Esophagus squamous epithelium (tissue), 5 donors: ENCODE results near the gene CPLX3. TPM values are rescaled to one million over a fixed set of nuclear protein-coding genes. Genes with fewer than 3 reads are reported as not detected.

ENCODE experiments used
- DNase-seq: peaks from one replicate; lab custom pipeline; 2025; lab: John Stamatoyannopoulos, UW
- H3K27ac ChIP-seq, 4 donors: fragments of 200-600 bp; sonication (generic); one replicate each; pipeline ENCODE4 v1.5.1; 2016 to 2019; ENCODE audit warnings: mild to moderate bottlenecking in 1 of 4
- H3K27me3 ChIP-seq, 4 donors: fragments of 200-600 bp; sonication (generic); 1 replicate in 3 of 4; 2 replicates in 1 of 4; pipeline versions ENCODE4 v1.5.1 to v1.6.0; 2017 to 2021; ENCODE audit warnings: antibody characterized with exemption in 1 of 4
- H3K36me3 ChIP-seq, 3 donors: fragments of 200-600 bp; sonication (generic); one replicate each; pipeline ENCODE4 v1.5.1; 2016 to 2019
- H3K4me1 ChIP-seq, 3 donors: fragments of 200-600 bp; sonication (generic); one replicate each; pipeline ENCODE4 v1.5.1; 2017 to 2019
- H3K4me3 ChIP-seq, 4 donors: fragments of 200-600 bp; sonication (generic); 1 replicate in 3 of 4; 2 replicates in 1 of 4; pipeline ENCODE4 v1.5.1; 2016 to 2019; ENCODE audit warnings: mild to moderate bottlenecking in 2 of 4, moderate library complexity in 1 of 4
- H3K9me3 ChIP-seq, 3 donors: fragments of 200-600 bp; sonication (generic); one replicate each; pipeline ENCODE4 v1.5.1; 2016 to 2019
- POLR2A ChIP-seq, 4 donors: fragments of 450-650 bp; IDR thresholded peaks; one replicate each; pipeline ENCODE4 v1.6.1; 2017; ENCODE audit warnings: antibody characterized with exemption in 4 of 4, mild to moderate bottlenecking in 4 of 4, moderate library complexity in 3 of 4
- WGBS, 2 donors: methylation state at CpG; one replicate each; pipeline ENCODE4 v1.1.5; 2018; 5-methylcytosine and 5-hydroxymethylcytosine counted together
- intact Hi-C: fragments of 100-400 bp; cut with DNase I; formaldehyde crosslinking; loops from one replicate; pipeline ENCODE4 v1.15.0; 2022
- total RNA-seq, 4 donors: library from RNA; depleted of rRNA; stranded (reverse); fragments of >200 nt; gene quantifications; one replicate each; pipeline ENCODE4 v1.1.0, GENCODE V29; 2016
- TF ChIP-seq, protein P1 (sequence below), 6 experiments: fragments of 450-650 bp in 4 of 6; fragments of 200-600 bp in 2 of 6; sonication (generic) in 2 of 6; IDR thresholded peaks; one replicate each; pipeline ENCODE4 v1.5.1; 2016 to 2019; ENCODE audit warnings: antibody characterized with exemption in 6 of 6, mild to moderate bottlenecking in 4 of 6, moderate library complexity in 4 of 6
- donor health status: DM: yes; HTN: yes; CAD: no.

The CPLX3 gene
- total RNA-seq, 4 donors from 2014 or later: 0.11 TPM; not detected in 3

GRCh38 chr15:74792227-74793016, 34.0 kb upstream of the CPLX3 start:
- no peak for DNase-seq
- H3K27me3 ChIP-seq: no peaks in the 10 kb centered on the region
- no peak for TF ChIP-seq POLR2A (IDR thresholded peaks at IDR 0.05)
- TF ChIP-seq, protein P1, sequence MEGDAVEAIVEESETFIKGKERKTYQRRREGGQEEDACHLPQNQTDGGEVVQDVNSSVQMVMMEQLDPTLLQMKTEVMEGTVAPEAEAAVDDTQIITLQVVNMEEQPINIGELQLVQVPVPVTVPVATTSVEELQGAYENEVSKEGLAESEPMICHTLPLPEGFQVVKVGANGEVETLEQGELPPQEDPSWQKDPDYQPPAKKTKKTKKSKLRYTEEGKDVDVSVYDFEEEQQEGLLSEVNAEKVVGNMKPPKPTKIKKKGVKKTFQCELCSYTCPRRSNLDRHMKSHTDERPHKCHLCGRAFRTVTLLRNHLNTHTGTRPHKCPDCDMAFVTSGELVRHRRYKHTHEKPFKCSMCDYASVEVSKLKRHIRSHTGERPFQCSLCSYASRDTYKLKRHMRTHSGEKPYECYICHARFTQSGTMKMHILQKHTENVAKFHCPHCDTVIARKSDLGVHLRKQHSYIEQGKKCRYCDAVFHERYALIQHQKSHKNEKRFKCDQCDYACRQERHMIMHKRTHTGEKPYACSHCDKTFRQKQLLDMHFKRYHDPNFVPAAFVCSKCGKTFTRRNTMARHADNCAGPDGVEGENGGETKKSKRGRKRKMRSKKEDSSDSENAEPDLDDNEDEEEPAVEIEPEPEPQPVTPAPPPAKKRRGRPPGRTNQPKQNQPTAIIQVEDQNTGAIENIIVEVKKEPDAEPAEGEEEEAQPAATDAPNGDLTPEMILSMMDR (IDR thresholded peaks at IDR 0.05): no peak
- no peaks in the 10 kb centered on the region for H3K9me3 ChIP-seq
- no peak overlapping the region for H3K4me3 ChIP-seq
- peaks cover 66 to 100% (median 78%) of the 10 kb centered on the region in 3 donors for H3K4me1 ChIP-seq
- H3K27ac ChIP-seq: peak overlapping the region; percentile 47 to 99 (median 78)
- intact Hi-C loops: no loop called here
- H3K36me3 ChIP-seq: peaks cover 0 to 11% (median 0%) of the 10 kb centered on the region in 3 donors
- 76 to 79% methylated on average over 3 to 4 of the region's 12 CpGs for WGBS, 2 donors

DNA sequence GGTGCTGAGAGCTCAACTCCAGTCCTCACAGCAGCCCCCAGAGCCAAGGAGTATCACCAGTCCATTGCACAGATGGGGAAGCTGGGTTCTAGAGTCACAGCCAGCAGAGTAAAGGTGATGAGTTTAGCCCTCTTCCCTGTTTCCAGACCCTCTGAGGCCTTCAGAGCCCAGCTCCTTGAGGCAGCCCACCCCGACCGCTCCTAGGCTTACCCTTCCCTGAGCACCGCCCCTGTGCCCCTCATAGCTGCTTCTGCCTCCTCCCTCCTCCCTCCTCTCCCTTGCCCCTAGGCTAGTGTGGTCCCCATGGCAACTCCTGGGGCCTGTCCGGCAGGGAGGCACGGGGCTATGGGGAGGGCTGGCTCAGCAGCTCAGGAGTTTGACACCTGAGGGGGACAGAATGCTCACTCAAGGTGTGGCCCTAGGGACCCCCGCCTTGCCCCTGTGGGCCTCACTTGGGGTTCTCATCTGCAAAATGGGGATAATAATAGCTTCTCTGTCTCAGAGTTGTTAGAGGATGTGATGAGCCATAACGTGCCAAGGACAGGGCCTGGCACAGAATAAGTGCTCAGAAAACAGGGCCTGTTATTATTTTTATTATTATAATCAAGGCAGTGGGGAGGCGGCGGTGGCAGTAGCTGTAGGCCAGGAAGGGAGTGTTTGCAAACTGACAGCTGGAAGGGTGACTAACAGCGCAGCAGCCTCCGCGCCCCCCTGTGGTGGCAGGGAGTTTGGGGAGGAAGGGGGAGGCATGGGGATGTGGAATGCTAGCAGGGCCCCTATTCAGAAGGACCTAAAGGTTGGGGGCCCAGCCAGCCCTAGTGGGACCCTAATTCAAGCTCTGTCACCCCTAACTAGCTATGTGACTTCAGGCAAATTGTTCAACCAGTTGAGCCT, 33.0 kb upstream of the CPLX3 start:
- Histone ChIP-seq H3K9me3 (no peaks in the 10 kb centered on the region), H3K27ac (peak overlapping the region; percentile 61 to 99 (median 81)), H3K36me3 (peaks cover 0 to 20% (median 0%) of the 10 kb centered on the region in 3 donors), H3K4me1 (peaks cover 60 to 100% (median 68%) of the 10 kb centered on the region in 3 donors), H3K4me3 (peak overlapping the region in 1 of 4 donors; percentile 3), H3K27me3 (no peaks in the 10 kb centered on the region)
- intact Hi-C loops: no loop called here
- 42 to 53% methylated on average over 6 to 9 of the region's 12 CpGs for WGBS, 2 donors
- DNase-seq: no peak
- no peak for TF ChIP-seq POLR2A (IDR thresholded peaks at IDR 0.05)
- TF ChIP-seq, protein P1 (IDR thresholded peaks at IDR 0.05): peak in 4 of 6 experiments; percentile 18 to 46 (median 22)

DNA sequence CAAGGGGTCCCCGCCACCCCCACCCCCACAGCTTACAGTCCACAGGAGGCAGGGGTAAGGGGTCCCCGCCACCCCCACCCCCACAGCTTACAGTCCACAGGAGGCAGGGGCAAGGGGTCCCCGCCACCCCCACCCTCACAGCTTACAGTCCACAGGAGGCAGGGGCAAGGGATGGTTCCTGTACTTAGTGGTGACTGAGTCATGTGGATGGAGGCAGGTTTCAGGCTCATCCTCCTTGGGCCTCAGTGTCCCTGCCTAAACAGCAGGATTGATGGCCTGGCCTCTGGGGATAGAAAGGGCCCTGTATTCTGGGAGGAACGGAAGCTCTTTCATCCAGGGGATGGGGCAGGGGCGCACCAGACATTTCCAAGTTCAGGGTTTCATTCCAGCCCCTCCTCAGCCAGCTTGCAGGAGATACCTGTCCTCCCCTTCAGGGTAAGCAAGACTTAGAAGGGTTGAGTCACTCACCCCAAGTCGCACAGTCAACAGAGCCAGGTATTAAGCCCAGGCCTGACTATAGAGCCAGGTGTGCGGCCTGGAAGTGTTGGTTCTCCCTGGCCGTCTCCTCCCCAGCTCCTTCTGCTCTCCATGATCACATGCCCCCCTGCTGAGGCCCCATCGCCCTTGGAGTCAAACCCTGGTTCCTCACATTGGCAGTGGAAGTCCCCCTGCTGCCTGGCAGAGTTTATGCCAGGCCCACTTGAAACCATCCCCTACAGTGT, 32.0 kb upstream of the CPLX3 start:
- WGBS, 2 donors: 37 to 40% methylated on average over 1 to 5 of the region's 9 CpGs
- Histone ChIP-seq H3K4me3 (no peak overlapping the region), H3K27ac (peak overlapping the region; percentile 61 to 99 (median 81)), H3K36me3 (peaks cover 0 to 30% (median 0%) of the 10 kb centered on the region in 3 donors), H3K27me3 (no peaks in the 10 kb centered on the region), H3K9me3 (no peaks in the 10 kb centered on the region), H3K4me1 (peaks cover 60 to 100% (median 68%) of the 10 kb centered on the region in 3 donors)
- intact Hi-C loops: no loop called here
- DNase-seq: no peak
- TF ChIP-seq, protein P1 (IDR thresholded peaks at IDR 0.05): no peak
- no peak for TF ChIP-seq POLR2A (IDR thresholded peaks at IDR 0.05)

DNA sequence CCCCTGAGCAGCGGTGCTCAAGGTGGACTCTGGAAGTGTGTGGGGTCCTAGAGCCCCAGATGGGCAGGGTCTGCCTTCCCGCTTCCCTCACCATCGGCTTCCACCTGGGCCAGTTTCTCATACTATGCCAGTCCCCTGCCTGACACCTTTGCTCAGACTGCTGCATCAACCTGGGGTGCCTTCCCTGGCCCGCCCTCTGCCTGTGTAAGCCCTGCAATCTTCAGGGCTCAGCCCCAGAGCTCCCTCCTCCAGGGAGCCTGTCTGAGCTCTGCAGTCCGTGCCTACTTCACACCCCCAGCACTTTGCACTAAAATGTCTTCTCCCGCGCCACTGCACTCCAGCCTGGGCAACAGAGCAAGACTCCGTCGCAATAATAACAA, 31.5 kb upstream of the CPLX3 start:
- intact Hi-C loops: no loop called here
- no peak for TF ChIP-seq POLR2A (IDR thresholded peaks at IDR 0.05)
- TF ChIP-seq, protein P1 (IDR thresholded peaks at IDR 0.05): no peak

More for the DNA sequence above, 31.5 kb upstream of the CPLX3 start:
- WGBS, 2 donors: 93% methylated on average over 7 of the region's 9 CpGs; no CpG with 5 or more reads in 1 of the 2 donors
- H3K4me3 ChIP-seq: no peak overlapping the region
- peaks cover 60 to 100% (median 67%) of the 10 kb centered on the region in 3 donors for H3K4me1 ChIP-seq
- no peaks in the 10 kb centered on the region for H3K9me3 ChIP-seq
- peaks cover 0 to 35% (median 0%) of the 10 kb centered on the region in 3 donors for H3K36me3 ChIP-seq
- peak overlapping the region; percentile 61 to 99 (median 81) for H3K27ac ChIP-seq
- H3K27me3 ChIP-seq: no peaks in the 10 kb centered on the region
- no peak for DNase-seq
